Gastroesophageal sphincter (tissue), 3 donors: ENCODE results near the gene PICK1.

Experiments used
- CTCF ChIP-seq, 4 experiments: fragments of 200-600 bp in 2 of 4; fragments of 450-650 bp in 2 of 4; sonication (generic) in 1 of 4; IDR thresholded peaks; one replicate each; pipeline ENCODE4 v1.5.1; 2017 to 2019; ENCODE audit warnings: antibody characterized with exemption in 4 of 4, mild to moderate bottlenecking in 2 of 4, moderate library complexity in 2 of 4
- POLR2AphosphoS5 ChIP-seq: sonication (generic); formaldehyde crosslinking; IDR thresholded peaks from one replicate; pipeline ENCODE4 v1.6.1; 2017; ENCODE audit warnings: antibody characterized with exemption

DNA sequence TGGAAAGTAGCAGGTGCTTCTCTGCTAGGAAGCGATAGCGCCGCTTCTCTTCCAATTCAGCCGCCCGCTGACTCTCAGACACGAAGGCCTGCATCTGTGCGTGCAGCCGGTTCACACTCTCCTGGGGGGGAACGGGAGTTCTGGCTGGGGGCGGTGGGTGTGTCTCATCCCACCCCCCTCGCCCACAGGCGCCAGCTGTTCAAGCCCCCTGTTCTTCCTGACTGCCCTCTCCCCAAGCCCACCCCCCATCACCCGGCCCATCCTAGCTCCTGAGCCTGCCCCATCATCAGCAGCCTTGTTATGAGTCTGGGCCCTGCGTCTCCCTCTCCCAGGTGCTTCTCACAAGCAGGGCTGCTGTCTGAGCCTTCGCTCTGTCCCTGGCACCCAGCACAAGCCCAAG, 39.9 kb downstream of the PICK1 start:
- TF ChIP-seq POLR2AphosphoS5 = no peak
- no peak for TF ChIP-seq CTCF (IDR thresholded peaks at IDR 0.05)
